Measurements from ENCODE around the gene APBA2.

APBA2 gene

GRCh38 chr15:29074045-29074444 lies 188.3 kb downstream of the APBA2 start:
- Histone ChIP-seq H3K4me3 (ENCODE audit: low read depth, low read length) (no peak overlapping the region), H3K36me3 (ENCODE audit: control insufficient read depth in 2 of 2, insufficient read depth in 1 of 2, low read length in 2 of 2) (no peaks in the 10 kb centered on the region), H3K4me1 (ENCODE audit: control insufficient read depth, insufficient read depth, low read length) (no peaks in the 10 kb centered on the region), H3K9me3 (ENCODE audit: control insufficient read depth, insufficient read depth, low read depth, low read length) (no peaks in the 10 kb centered on the region), H3K27ac (ENCODE audit: extremely low read depth, low read depth, low read length) (no peak overlapping the region)
- ChIA-PET CTCF (interaction anchor here (1.8 kb wide), 1 partner anchor 16 kb away, joined by 4 read pairs; no protein-coding TSS in a partner anchor), POLR2A (no interaction called here)
- no peak for TF ChIP-seq ZNF555 (tag by site-specific recombination; conservative IDR thresholded peaks at IDR 0.05)
- TF ChIP-seq ZFP41 (tag by site-specific recombination; IDR thresholded peaks at IDR 0.05; ENCODE audit: borderline replicate concordance): no peak
- TF ChIP-seq OSR2 (tag by site-specific recombination; IDR thresholded peaks at IDR 0.05): no peak
- TF ChIP-seq ZFP37 (tag by site-specific recombination; IDR thresholded peaks at IDR 0.05): no peak
- no peak for TF ChIP-seq ZNF621 (tag by site-specific recombination; IDR thresholded peaks at IDR 0.05)
- no peak for TF ChIP-seq ZEB2 (tag by site-specific recombination; IDR thresholded peaks at IDR 0.05)
- TF ChIP-seq ZNF175 (tag by site-specific recombination; IDR thresholded peaks at IDR 0.05): no peak
- TF ChIP-seq ZNF10 (tag by site-specific recombination; IDR thresholded peaks at IDR 0.05): no peak
- TF ChIP-seq ZNF623 (tag by site-specific recombination; IDR thresholded peaks at IDR 0.05): no peak
- TF ChIP-seq SCRT1 (tag by site-specific recombination; IDR thresholded peaks at IDR 0.05; ENCODE audit: borderline replicate concordance): no peak
- TF ChIP-seq ZNF776 (tag by site-specific recombination; IDR thresholded peaks at IDR 0.05; ENCODE audit: borderline replicate concordance): no peak
- no peak for TF ChIP-seq ZSCAN16 (tag by site-specific recombination; IDR thresholded peaks at IDR 0.05)
- TF ChIP-seq ZNF292 (tag by site-specific recombination; IDR thresholded peaks at IDR 0.05; ENCODE audit: borderline replicate concordance, low read depth): no peak
- TF ChIP-seq ZIC2 (tag by site-specific recombination; IDR thresholded peaks at IDR 0.05): no peak
- TF ChIP-seq ZNF747 (tag by site-specific recombination; IDR thresholded peaks at IDR 0.05): no peak
- TF ChIP-seq, protein P1, sequence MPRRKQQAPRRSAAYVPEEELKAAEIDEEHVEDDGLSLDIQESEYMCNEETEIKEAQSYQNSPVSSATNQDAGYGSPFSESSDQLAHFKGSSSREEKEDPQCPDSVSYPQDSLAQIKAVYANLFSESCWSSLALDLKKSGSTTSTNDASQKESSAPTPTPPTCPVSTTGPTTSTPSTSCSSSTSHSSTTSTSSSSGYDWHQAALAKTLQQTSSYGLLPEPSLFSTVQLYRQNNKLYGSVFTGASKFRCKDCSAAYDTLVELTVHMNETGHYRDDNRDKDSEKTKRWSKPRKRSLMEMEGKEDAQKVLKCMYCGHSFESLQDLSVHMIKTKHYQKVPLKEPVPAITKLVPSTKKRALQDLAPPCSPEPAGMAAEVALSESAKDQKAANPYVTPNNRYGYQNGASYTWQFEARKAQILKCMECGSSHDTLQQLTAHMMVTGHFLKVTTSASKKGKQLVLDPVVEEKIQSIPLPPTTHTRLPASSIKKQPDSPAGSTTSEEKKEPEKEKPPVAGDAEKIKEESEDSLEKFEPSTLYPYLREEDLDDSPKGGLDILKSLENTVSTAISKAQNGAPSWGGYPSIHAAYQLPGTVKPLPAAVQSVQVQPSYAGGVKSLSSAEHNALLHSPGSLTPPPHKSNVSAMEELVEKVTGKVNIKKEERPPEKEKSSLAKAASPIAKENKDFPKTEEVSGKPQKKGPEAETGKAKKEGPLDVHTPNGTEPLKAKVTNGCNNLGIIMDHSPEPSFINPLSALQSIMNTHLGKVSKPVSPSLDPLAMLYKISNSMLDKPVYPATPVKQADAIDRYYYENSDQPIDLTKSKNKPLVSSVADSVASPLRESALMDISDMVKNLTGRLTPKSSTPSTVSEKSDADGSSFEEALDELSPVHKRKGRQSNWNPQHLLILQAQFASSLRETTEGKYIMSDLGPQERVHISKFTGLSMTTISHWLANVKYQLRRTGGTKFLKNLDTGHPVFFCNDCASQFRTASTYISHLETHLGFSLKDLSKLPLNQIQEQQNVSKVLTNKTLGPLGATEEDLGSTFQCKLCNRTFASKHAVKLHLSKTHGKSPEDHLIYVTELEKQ (tag by site-specific recombination; IDR thresholded peaks at IDR 0.05; ENCODE audit: borderline replicate concordance): no peak
- TF ChIP-seq ZNF529 (tag by site-specific recombination; IDR thresholded peaks at IDR 0.05; ENCODE audit: insufficient replicate concordance): no peak
- no peak for TF ChIP-seq ZXDB (tag by site-specific recombination; IDR thresholded peaks at IDR 0.05)
- no peak for TF ChIP-seq ZNF654 (tag by site-specific recombination; IDR thresholded peaks at IDR 0.05; ENCODE audit: low read depth)

GRCh38 chr15:29078541-29078940 lies 192.8 kb downstream of the APBA2 start:
- H3K36me3 ChIP-seq (ENCODE audit: control insufficient read depth in 2 of 2, insufficient read depth in 1 of 2, low read length in 2 of 2): no peaks in the 10 kb centered on the region
- POLR2A ChIA-PET: no interaction called here
- H3K4me3 ChIP-seq (ENCODE audit: low read depth, low read length): no peak overlapping the region
- no peaks in the 10 kb centered on the region for H3K4me1 ChIP-seq (ENCODE audit: control insufficient read depth, insufficient read depth, low read length)
- CTCF ChIA-PET: no interaction called here
- no peak overlapping the region for H3K27ac ChIP-seq (ENCODE audit: extremely low read depth, low read depth, low read length)
- no peaks in the 10 kb centered on the region for H3K9me3 ChIP-seq (ENCODE audit: control insufficient read depth, insufficient read depth, low read depth, low read length)
- TF ChIP-seq FEZF1 (tag by site-specific recombination; IDR thresholded peaks at IDR 0.05) (no peak), ZNF501 (tag by site-specific recombination; IDR thresholded peaks at IDR 0.05) (no peak), ZNF239 (tag by site-specific recombination; IDR thresholded peaks at IDR 0.05) (no peak), KLF16 (tag by site-specific recombination; IDR thresholded peaks at IDR 0.05) (no peak), ZNF76 (tag by site-specific recombination; IDR thresholded peaks at IDR 0.05; ENCODE audit: borderline replicate concordance, low read depth) (no peak), ZXDB (tag by site-specific recombination; IDR thresholded peaks at IDR 0.05) (no peak), ZNF830 (tag by site-specific recombination; IDR thresholded peaks at IDR 0.05; ENCODE audit: low read depth) (no peak), ZBTB21 (tag by site-specific recombination; IDR thresholded peaks at IDR 0.05) (no peak), ZNF645 (tag by site-specific recombination; IDR thresholded peaks at IDR 0.05) (no peak), ZNF274 (IDR thresholded peaks at IDR 0.05; ENCODE audit: low read length) (no peak), ZNF274 (tag by site-specific recombination; IDR thresholded peaks at IDR 0.05; ENCODE audit: borderline replicate concordance) (no peak), OVOL3 (tag by site-specific recombination; IDR thresholded peaks at IDR 0.05) (no peak), ZNF133 (tag by site-specific recombination; IDR thresholded peaks at IDR 0.05) (no peak), MYNN (tag by site-specific recombination; IDR thresholded peaks at IDR 0.05; ENCODE audit: borderline replicate concordance) (no peak), TCF7L2 (IDR thresholded peaks at IDR 0.05; ENCODE audit: borderline replicate concordance, low read depth, low read length) (no peak), ZNF223 (tag by site-specific recombination; IDR thresholded peaks at IDR 0.05) (no peak), ZNF174 (tag by site-specific recombination; IDR thresholded peaks at IDR 0.05) (no peak)
